Keratinocyte (primary cell): Measurements from ENCODE around the gene SHKBP1.
"Not testable (repeated sequence)": the region's sequence is repeated elsewhere in the genome, so short reads cannot be mapped to it uniquely, and the experiment has no call there.

Experiments used
- EZH2 ChIP-seq: IDR thresholded peaks from one replicate; pipeline ENCODE4 v1.6.1; 2012; ENCODE audit warnings: inconsistent platforms, mild to moderate bottlenecking, low read length, moderate library complexity
- TF ChIP-seq, protein P1 (sequence below), 3 experiments: IDR thresholded peaks in 1 of 3; conservative IDR thresholded peaks in 1 of 3; optimal IDR thresholded peaks in 1 of 3; 2 replicates in 2 of 3; 3 replicates in 1 of 3; pipeline versions ENCODE3 to v1.5.1; 2011; ENCODE audit warnings: low read length in 3 of 3, mild to moderate bottlenecking in 3 of 3, moderate library complexity in 2 of 3, control low read depth in 1 of 3, inconsistent platforms in 1 of 3; ENCODE audit not compliant: insufficient read depth in 2 of 3; ENCODE audit errors: extremely low read depth in 1 of 3

- TF ChIP-seq, protein P1, sequence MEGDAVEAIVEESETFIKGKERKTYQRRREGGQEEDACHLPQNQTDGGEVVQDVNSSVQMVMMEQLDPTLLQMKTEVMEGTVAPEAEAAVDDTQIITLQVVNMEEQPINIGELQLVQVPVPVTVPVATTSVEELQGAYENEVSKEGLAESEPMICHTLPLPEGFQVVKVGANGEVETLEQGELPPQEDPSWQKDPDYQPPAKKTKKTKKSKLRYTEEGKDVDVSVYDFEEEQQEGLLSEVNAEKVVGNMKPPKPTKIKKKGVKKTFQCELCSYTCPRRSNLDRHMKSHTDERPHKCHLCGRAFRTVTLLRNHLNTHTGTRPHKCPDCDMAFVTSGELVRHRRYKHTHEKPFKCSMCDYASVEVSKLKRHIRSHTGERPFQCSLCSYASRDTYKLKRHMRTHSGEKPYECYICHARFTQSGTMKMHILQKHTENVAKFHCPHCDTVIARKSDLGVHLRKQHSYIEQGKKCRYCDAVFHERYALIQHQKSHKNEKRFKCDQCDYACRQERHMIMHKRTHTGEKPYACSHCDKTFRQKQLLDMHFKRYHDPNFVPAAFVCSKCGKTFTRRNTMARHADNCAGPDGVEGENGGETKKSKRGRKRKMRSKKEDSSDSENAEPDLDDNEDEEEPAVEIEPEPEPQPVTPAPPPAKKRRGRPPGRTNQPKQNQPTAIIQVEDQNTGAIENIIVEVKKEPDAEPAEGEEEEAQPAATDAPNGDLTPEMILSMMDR (optimal IDR thresholded peaks at IDR 0.05 in 1 of 3, IDR thresholded peaks at IDR 0.05 in 1 of 3, conservative IDR thresholded peaks at IDR 0.05 in 1 of 3; ENCODE audit: extremely low read depth in 1 of 3, insufficient read depth in 2 of 3, low read length in 3 of 3), result not testable (repeated sequence)
- TF ChIP-seq EZH2, result not testable (repeated sequence)
Measured at GRCh38 chr19:40547190-40547589, 29.5 kb upstream of the SHKBP1 start.
